HEK293T (cell line): ENCODE results near the gene PIR.

ENCODE experiments used
- BHLHE40 ChIP-seq: fragments of 450-650 bp; IDR thresholded peaks from 2 replicates; pipeline ENCODE4 v1.6.1; 2016; ENCODE audit warnings: mild to moderate bottlenecking, moderate library complexity, borderline replicate concordance
- CTBP1 ChIP-seq: fragments of 450-650 bp; IDR thresholded peaks from 2 replicates; pipeline ENCODE4 v1.6.1; 2016; ENCODE audit warnings: borderline replicate concordance
- ELF4 ChIP-seq: fragments of 450-650 bp; IDR thresholded peaks from 2 replicates; pipeline ENCODE4 v1.6.1; 2017; ENCODE audit warnings: antibody characterized with exemption
- FOXA1 ChIP-seq: fragments of 450-650 bp; IDR thresholded peaks from 2 replicates; pipeline ENCODE4 v1.6.1; 2016; ENCODE audit warnings: mild to moderate bottlenecking
- FOXK2 ChIP-seq: fragments of 450-650 bp; IDR thresholded peaks from 2 replicates; pipeline ENCODE4 v1.6.1; 2016; ENCODE audit warnings: mild to moderate bottlenecking
- FOXM1 ChIP-seq: fragments of 450-650 bp; IDR thresholded peaks from 2 replicates; pipeline ENCODE4 v1.6.1; 2017; ENCODE audit warnings: mild to moderate bottlenecking, borderline replicate concordance
- HDGF ChIP-seq: fragments of 450-650 bp; IDR thresholded peaks from 2 replicates; pipeline ENCODE4 v1.6.1; 2017; ENCODE audit warnings: antibody characterized with exemption, borderline replicate concordance
- LEF1 ChIP-seq: fragments of 450-650 bp; IDR thresholded peaks from 2 replicates; pipeline ENCODE4 v1.6.1; 2017; ENCODE audit warnings: mild to moderate bottlenecking, borderline replicate concordance
- NFRKB ChIP-seq: fragments of 450-650 bp; IDR thresholded peaks from 2 replicates; pipeline ENCODE4 v1.6.1; 2016; ENCODE audit warnings: mild to moderate bottlenecking, moderate library complexity
- PKNOX1 ChIP-seq: fragments of 450-650 bp; IDR thresholded peaks from 2 replicates; pipeline ENCODE4 v1.6.1; 2016
- SP1 ChIP-seq: fragments of 450-650 bp; IDR thresholded peaks from 2 replicates; pipeline ENCODE4 v1.6.1; 2017
- SUZ12 ChIP-seq: fragments of 450-650 bp; IDR thresholded peaks from 2 replicates; pipeline ENCODE4 v1.6.1; 2016; ENCODE audit warnings: mild to moderate bottlenecking
- TARDBP ChIP-seq: fragments of 450-650 bp; IDR thresholded peaks from 2 replicates; pipeline ENCODE4 v1.6.1; 2016
- ZNF384 ChIP-seq: fragments of 450-650 bp; IDR thresholded peaks from 2 replicates; pipeline ENCODE4 v1.6.1; 2016

DNA sequence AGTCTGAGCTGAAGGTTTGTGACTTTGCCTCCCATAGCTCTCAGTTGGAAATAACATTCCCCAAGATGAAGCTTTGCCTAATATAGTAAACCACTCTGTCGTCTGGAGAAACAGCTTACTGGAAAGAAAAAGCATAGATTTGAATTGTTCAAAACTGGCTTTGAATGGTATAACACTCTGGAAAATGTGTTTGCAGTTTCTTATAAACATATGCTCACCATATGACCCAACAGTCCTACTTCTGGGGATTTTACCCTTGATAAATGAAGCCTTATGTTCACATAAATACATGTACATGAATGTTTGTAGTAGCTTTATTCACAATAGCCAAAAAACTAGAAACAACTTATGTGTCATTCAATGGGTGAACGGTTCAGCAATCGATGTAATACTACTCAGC, 119.2 kb downstream of the PIR start:
- no peak for TF ChIP-seq FOXK2
- TF ChIP-seq CTBP1, result no peak
- TF ChIP-seq FOXM1, result no peak
- no peak for TF ChIP-seq HDGF
- TF ChIP-seq SP1, result no peak
- no peak for TF ChIP-seq ZNF384
- TF ChIP-seq FOXA1, result no peak
- TF ChIP-seq NFRKB, result no peak
- TF ChIP-seq ELF4, result no peak
- TF ChIP-seq BHLHE40, result no peak
- no peak for TF ChIP-seq TARDBP
- no peak for TF ChIP-seq PKNOX1
- TF ChIP-seq SUZ12, result no peak
- TF ChIP-seq LEF1, result no peak
